Stimulated activated CD8-positive, alpha-beta memory T cell treated with anti-CD3 and anti-CD28 coated beads, Interleukin-7, amount 100 ng/mL, for 48 hours (primary cell): ENCODE results near the gene DNAH11.
"Not testable (repeated sequence)": the region's sequence is repeated elsewhere in the genome, so short reads cannot be mapped to it uniquely, and the experiment has no call there.

Experiments
- DNase-seq, 2 donors: peaks; one replicate each; pipeline ENCODE4 v3.0.0-alpha.2; 2020; ENCODE audit warnings: low read depth in 1 of 2; ENCODE audit errors: extremely low read depth in 1 of 2

DNAH11 gene

DNA sequence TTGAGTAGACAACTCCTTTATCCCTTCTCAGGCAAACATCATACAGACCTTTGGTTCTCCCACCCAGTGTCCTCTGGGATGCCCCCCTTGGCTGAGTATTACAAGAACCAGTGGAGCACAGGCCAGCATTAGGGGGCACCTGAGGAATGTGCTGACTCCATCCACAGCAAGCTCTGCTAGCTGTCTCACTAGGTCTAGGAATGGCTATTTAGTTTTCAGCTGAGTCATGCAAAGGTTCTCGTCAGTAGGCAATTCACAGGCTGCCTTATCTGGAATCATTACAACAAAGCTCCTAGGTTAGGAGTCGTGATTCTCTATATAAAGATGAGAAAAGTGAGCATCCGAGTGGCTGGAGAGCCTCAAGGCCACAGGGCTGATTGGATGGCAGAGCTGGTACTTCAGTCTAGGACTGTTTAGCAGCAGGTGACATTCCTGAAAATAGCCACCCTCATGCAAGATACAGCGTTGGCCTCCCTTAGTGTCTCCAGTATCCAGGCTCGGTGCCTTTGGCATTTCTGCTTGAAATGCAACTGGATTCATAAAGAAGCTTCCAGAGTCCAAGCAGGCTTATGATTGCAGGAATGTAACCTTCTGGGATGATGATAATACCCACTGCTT is 327.1 kb downstream of the DNAH11 start:
- DNase-seq: no peak

DNA sequence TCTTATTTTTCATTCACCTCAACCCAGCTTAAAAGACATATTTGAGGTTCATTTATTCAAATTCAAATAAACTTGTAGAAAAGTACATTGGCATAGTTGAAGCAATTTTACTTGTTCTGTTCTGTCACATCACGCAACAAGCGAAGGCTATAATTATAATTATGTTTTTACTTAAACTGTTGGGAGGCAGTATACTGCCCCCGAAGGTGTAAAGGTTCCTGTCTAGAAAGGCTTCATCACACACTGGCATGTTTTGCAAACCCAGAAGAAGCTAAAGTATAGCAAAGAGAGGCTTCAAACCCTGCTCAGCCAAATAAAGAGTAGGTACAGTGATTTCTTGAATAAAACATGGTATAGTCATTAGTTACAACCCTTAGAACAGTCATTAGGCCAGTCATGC is 340.2 kb downstream of the DNAH11 start:
- no peak for DNase-seq

GRCh38 chr7:21883501-21883900 is 340.7 kb downstream of the DNAH11 start:
- not testable (repeated sequence) for DNase-seq

DNA sequence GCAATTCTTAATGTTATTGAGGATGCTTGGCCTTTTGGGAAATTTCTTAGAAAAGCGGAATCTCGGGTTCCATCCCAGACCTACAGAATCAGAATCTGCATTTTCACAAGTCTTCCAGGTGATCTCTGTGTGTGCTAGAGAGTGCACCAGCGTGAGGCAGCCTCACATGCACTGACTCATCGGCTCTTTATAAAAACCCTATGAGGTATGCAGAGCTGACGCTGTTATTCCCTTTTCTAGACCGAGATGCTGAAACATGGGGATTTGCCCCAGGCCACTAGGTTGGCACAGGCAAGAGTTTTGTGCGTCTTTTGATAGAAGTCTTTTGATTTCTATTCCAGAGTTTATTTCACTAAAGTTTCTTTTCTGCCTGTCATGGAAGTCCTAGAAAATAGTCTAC is 341.7 kb downstream of the DNAH11 start:
- DNase-seq: no peak

DNA sequence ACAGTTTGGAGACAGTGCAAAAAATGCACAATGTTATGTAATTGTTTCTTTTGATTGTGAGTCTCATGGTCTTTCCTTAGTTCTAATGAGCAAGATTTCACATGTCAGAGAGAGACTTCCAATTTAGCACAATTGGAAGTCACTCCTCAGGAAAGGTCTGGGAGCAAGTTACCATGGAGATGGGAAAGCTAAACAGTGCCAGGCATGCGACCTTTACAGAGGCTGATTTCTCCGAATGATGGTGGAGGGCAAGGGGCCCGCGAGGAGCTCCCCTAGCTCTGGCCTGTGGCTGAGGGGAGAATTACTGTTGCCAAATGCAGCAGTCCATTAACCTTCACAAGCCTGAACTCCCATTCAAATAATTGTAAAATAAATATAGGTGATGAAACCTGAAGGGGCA is 343.6 kb downstream of the DNAH11 start:
- DNase-seq: no peak

DNA sequence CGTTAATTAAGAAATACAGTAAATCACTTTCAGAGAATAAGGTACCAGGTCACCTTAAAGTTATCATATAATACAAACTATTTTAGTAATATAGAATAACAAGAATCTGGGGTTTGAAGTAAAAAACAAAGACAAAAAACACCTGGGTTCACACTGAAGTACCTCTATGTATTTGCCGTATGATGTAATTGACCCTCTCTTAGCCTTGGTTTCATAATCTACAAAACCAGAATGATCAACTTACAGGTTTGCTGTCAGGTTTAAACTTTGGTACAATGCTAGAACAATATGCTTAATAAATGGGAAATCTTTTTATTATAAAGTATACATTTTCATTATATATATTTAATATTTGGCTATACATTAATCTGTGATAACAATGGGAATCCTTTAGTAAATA is 344.5 kb downstream of the DNAH11 start:
- DNase-seq: no peak

GRCh38 chr7:21887779-21888178 is 344.9 kb downstream of the DNAH11 start:
- DNase-seq: no peak

DNA sequence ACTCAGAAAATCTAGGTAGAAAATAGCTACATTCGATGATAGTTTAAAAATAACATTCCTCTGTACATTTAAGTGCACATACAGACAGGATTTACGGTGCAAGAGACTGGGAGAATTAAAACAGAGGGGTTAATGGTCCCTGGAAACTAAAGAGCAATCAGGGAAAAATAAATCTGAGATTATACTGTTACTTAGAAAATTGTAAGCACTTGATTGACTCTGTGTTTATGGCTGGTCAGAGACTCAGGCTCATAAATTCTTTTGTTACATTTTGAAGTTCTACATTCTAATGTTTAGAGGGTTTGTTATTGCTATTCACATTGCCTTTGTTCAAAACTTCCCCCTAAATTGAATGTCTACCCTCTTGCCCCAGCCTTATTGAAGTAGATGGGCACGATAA is 348.5 kb downstream of the DNAH11 start:
- DNase-seq: no peak

GRCh38 chr7:21893401-21893800 is 350.6 kb downstream of the DNAH11 start:
- DNase-seq: no peak

DNA sequence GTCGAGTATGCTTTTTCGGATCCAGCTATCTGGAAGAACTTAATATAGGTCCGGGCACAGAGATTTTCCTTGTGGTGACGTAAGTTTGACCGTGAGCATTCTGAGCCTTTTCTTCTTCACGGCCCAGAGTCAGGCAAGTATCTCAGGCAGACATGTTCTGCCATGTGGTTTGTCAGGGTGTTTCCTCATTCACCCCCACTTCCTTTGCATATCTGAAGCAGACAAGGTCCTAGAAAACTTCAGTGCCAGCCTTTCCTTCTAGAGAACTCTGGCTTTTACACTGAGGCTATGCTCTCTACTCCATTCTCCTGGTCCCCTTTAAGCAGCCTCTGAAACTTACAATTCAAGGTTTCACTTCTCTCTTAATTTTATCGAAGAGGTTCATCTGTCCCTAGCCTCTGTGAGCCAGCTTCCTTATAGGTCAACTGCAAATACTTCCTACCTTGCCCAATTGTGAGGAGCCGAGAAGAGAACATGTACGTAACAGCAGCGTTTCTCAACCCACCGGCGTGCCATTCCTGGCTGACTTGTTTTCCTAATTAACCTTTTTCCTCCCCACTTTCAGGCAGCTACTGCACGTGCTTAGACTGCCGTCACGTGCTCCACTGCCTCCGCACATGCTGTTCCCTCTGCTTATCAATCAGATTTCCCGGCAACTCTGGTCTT is 355.6 kb downstream of the DNAH11 start:
- DNase-seq: no peak

DNA sequence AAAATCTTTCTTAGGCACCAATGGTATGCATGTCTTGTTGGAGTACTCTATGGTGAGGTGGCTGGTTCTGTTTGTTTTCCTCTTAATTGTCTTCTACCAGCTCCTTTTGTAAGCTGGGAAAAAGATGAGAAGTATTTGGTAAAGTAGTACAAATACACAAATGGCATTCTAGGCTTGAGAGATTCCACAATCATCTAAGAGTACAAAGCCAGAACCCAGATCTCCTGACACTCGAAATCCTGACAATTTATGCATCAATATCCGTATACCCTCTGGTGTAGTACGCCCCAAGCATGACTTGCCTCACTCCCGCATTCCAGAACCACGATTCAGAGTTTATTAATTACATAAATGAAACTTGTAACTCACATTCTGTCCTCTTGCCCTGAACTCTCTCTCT is 359.4 kb downstream of the DNAH11 start:
- DNase-seq: no peak

DNA sequence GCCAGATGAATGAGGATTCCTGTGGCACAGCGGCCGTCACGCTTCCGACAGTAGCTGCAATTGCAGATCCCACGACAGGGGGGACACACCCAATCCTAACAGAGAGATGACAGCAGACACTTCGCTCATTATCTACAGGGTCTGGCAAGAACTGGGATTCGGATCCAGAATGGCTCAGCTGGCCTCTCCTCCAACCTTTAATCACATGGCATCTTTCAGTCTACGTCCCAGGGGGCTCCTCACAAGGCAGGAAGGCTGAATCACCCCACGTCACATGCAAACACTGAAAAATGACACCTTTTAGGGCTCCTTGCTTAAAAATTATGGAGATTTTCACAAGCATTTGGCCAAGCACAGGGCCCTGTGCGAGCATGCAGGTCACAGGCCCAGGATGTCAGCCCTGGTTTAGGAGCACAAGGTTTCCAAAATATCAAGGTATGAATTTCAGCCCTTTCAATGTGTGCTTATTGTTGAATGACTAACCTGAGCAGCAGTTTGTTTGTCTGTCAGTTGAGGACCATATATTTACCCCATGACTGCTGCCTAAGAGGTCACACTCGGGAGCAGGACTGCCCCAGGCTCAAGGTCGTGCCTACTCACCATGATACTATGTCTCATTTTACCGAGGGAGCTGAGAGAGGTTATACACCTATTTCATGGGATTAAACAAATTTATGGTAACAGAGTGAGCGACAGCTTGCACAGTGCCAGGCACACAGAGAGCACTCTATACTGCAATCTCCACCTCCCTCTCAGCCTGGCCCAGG is 360.4 kb downstream of the DNAH11 start:
- no peak for DNase-seq

- DNase-seq: no peak
These were observed 365.9 kb downstream of the DNAH11 start for GRCh38 chr7:21908746-21909145.

GRCh38 chr7:21910253-21910652 is 367.4 kb downstream of the DNAH11 start:
- no peak for DNase-seq

GRCh38 chr7:21911341-21911875 is 368.6 kb downstream of the DNAH11 start:
- DNase-seq: no peak

DNA sequence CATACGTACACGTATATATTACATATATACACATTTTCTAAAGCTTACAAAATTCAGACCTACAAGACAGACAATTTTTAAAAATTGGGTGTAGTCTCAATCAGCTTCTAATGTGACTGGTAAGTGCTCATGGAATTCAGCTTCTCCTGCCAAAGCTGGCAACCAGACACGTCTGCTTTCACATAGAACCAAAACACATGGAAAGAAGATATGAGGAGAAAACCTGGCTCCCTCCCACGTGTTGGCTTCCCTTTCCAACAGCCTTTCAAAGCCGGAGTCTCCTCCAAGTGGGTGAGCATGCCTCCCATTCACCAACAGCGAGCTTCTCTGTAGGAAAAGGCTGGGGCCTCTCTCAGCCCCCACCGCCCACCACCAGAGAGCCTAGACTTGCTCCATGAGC is 369.5 kb downstream of the DNAH11 start:
- DNase-seq: no peak

DNA sequence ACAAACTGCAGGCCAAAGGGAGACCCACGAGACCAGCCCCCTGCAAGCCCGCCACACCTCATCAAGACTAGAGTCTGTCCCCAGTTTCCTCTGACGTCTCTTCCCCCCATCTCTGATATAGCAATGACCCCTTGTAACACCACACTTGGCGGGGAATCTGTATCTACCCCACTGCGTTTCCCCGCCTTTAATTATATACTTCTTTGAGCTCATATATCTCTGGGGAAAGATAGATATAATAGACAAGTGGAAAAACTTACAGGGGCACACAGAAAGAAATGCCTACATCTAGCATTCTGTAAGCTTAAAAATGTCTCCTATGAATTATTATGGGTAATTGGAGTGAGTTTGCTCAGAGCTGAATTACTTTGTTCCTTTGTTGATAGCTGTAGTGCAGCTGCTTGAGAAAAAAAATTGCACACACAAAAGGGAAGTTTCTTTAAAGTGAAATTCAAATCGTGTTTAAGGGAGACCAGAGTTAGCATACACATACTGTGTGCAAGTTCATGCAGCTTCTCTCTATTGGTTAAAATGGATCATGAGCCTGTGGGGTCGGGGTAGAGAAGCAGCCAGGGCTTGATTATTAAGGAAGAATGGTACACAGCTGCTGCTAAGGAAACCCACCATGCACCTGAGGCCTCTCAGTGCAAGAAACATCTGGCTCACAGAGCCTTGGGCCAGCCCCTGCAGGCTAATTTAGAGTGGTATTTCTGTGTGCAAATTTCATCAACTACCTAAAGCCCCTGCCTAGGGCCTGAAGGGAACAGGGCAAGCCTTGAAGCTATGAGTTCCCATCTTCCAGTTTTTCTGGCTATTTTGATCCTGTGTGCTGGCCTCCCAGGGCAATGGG is 370.3 kb downstream of the DNAH11 start:
- no peak for DNase-seq

- DNase-seq: no peak
These were observed 371.8 kb downstream of the DNAH11 start for GRCh38 chr7:21914671-21915070.

GRCh38 chr7:21915140-21915539 is 372.3 kb downstream of the DNAH11 start:
- no peak for DNase-seq

DNA sequence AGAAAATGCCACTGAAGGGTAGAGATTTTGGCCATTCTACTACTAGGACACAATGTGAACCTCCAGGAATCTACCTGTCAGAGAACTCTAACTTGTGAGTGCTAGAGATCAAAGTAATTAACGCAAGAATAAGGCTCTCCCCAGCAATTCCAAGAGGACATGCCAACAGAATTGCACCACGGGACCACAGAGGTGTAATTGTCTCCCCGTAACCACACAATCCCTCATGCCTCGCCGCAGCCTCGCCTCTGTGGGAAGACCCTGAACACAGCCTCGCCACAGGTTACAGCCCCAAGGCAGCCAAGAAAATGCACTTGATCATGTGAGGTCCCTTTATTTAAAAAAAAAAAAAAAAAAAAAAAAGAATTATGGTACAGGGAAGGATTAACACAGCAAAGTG is 373.3 kb downstream of the DNAH11 start:
- DNase-seq: no peak

DNA sequence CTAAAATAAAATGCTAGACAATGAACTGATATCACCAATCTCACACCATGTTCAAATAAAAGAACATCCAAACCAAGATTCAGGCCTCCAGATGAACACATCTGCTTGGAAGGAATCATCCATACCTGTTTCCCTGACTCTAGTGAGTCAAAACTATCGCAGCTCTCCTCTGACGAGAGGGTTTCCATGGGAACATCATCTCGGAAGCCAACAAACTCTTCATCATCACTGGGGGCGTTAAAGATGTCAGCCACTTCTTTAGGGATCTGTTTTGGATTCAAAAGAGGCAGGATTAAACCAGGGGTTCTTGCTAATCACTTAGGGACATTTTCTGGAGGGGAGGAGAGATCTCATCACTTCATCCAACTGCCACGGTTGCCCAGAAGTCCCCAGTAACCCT is 373.8 kb downstream of the DNAH11 start:
- no peak for DNase-seq
